Transverse colon (tissue), 4 donors: ENCODE measurements around the gene CDKN1C. TPM values are rescaled to one million over a fixed set of nuclear protein-coding genes. Genes with fewer than 3 reads are reported as not detected.

Experiments used
- DNase-seq: peaks from one replicate; pipeline ENCODE4 v3.0.0-alpha.2; 2019
- H3K27ac ChIP-seq, 4 donors: fragments of 200-600 bp; sonication (generic); 2 replicates each; pipeline ENCODE4 v1.5.1; 2016 to 2018; ENCODE audit warnings: inconsistent platforms in 4 of 4
- H3K27me3 ChIP-seq: fragments of 200-600 bp; sonication (generic); 2 replicates; pipeline ENCODE4 v1.5.1; 2017; ENCODE audit warnings: inconsistent platforms
- H3K36me3 ChIP-seq, 4 donors: fragments of 200-600 bp; sonication (generic); 2 replicates each; pipeline ENCODE4 v1.5.1; 2017 to 2019; ENCODE audit warnings: inconsistent platforms in 4 of 4
- H3K4me1 ChIP-seq, 4 donors: fragments of 200-600 bp; sonication (generic); 2 replicates each; pipeline ENCODE4 v1.5.1; 2017 to 2020; ENCODE audit warnings: inconsistent platforms in 4 of 4
- H3K4me3 ChIP-seq, 4 donors: fragments of 200-600 bp; sonication (generic); 1 replicate in 1 of 4; 2 replicates in 3 of 4; pipeline versions ENCODE4 v1.5.1 to v1.6.1; 2017 to 2019; ENCODE audit warnings: inconsistent platforms in 4 of 4
- H3K9me3 ChIP-seq, 2 donors: fragments of 200-600 bp; sonication (generic); 2 replicates each; pipeline ENCODE4 v1.5.1; 2017 to 2019; ENCODE audit warnings: inconsistent platforms in 2 of 2
- CTCF ChIP-seq, 5 experiments: fragments of 200-600 bp in 3 of 5; fragments of 450-650 bp in 2 of 5; sonication (generic) in 3 of 5; IDR thresholded peaks; 1 replicate in 2 of 5; 2 replicates in 3 of 5; pipeline ENCODE4 v1.5.1; 2016 to 2017; ENCODE audit warnings: antibody characterized with exemption in 5 of 5, inconsistent platforms in 3 of 5, mild to moderate bottlenecking in 2 of 5, moderate library complexity in 1 of 5
- EP300 ChIP-seq: sonication (generic); formaldehyde crosslinking; IDR thresholded peaks from one replicate; pipeline ENCODE4 v1.6.1; 2017; ENCODE audit warnings: antibody characterized with exemption, low read depth
- POLR2A ChIP-seq: fragments of 450-650 bp; IDR thresholded peaks from one replicate; pipeline ENCODE4 v1.6.1; 2016; ENCODE audit warnings: antibody characterized with exemption, mild to moderate bottlenecking, moderate library complexity
- POLR2AphosphoS5 ChIP-seq, 3 donors: sonication (generic); formaldehyde crosslinking; IDR thresholded peaks; one replicate each; pipeline ENCODE4 v1.6.1; 2016; ENCODE audit warnings: antibody characterized with exemption in 3 of 3
- WGBS, 2 donors: methylation state at CpG; one replicate each; pipeline ENCODE4 v1.1.5; 2018; ENCODE audit warnings: low coverage in 1 of 2; 5-methylcytosine and 5-hydroxymethylcytosine counted together
- in situ Hi-C, 4 donors: fragments of 200-750 bp; cut with MboI; loops; one replicate each; pipeline versions ENCODE4 v1.15.0 to v1.15.1; 2017; ENCODE audit warnings: low sequenced_read_pairs in 3 of 4, low pct_ligation_motif_present in 1 of 4, low pct_unique_long_range_greater_than_20kb in 1 of 4
- intact Hi-C: fragments of 100-400 bp; cut with DNase I; formaldehyde crosslinking; loops from one replicate; pipeline ENCODE4 v1.15.1; 2023; ENCODE audit warnings: low total_unique reads
- total RNA-seq, 4 donors: library from RNA; depleted of rRNA; stranded (reverse); fragments of >200 nt; gene quantifications; one replicate each; pipeline ENCODE4 v1.1.0, GENCODE V29; 2016

Gene CDKN1C
- total RNA-seq, 4 donors from 2014 or later: 12.4 to 40.0 (median 27.7) TPM

DNA sequence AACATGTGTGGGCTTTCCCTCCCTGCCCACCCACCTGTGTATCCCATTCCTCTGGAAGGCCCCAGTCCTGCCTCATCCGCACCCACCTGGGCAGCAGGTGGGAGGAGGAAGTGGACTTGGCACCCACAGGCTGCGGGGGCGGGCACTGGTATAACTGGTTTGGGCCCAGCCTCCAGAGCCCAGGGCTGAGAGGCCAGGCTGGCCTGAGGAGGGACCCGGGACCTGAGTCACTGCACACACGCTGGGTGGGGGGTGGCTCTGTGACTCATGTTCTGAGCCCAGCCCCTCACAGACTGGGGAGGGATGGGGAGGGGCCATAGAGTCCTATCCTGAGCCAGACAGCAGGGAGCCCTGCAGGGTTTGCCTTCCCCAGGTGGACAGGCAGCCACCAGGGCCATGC is 26.9 kb upstream of the CDKN1C start:
- whole genome bisulfite sequencing, 2 donors: 70% methylated on average over 2 of the region's 5 CpGs; no CpG with 5 or more reads in 1 of the 2 donors
- Histone ChIP-seq H3K4me3 (no peak overlapping the region), H3K4me1 (peaks cover 21 to 43% (median 35%) of the 10 kb centered on the region in 4 donors), H3K27me3 (no peaks in the 10 kb centered on the region), H3K9me3 (no peaks in the 10 kb centered on the region), H3K27ac (peak overlapping the region; percentile 88 to 94 (median 90)), H3K36me3 (no peaks in the 10 kb centered on the region)
- in situ Hi-C loops (no loop called here), intact Hi-C loops (no loop called here)
- TF ChIP-seq POLR2AphosphoS5 (IDR thresholded peaks at IDR 0.05) (peak; percentile 36 to 88 (median 85)), EP300 (peak; percentile 72), CTCF (IDR thresholded peaks at IDR 0.05) (peak in 1 of 5 experiments; percentile 16), POLR2A (peak; percentile 54)
- DNase-seq: peak; percentile 95

DNA sequence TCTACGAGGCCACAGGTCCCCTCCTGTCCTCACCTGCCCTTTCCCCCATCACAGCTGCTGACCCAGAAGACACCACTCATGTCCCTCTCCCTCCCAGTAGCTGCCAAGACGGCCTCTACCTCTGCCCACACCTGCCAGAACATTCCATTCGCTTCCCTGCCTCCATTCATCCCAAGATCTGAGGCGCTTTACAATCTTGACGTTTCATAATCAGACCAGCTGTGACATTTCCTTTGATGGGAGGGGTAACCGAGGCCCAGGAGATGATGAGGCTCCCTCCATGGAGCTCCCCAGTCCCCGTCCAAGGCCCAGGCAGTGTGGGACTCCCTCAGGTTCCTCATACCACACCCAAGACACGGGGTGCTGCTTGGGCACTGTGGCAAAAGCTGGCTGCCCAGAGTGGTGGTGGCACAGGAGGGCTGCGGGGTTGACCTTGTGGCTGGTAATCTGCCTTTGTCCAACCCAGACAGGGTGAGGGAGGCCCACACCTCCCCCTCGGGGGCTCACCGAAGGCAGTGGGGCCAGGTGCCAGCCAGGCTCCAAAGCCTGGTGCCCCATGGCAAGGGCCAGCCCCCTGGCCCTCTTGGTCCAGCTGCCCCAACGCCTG is 26.3 kb upstream of the CDKN1C start:
- DNase-seq: no peak
- no peaks in the 10 kb centered on the region for H3K27me3 ChIP-seq
- 52% methylated on average over 11 of the region's 12 CpGs; no CpG with 5 or more reads in 1 of the 2 donors for WGBS, 2 donors
- no peaks in the 10 kb centered on the region for H3K9me3 ChIP-seq
- no peak for TF ChIP-seq POLR2AphosphoS5 (IDR thresholded peaks at IDR 0.05)
- TF ChIP-seq CTCF (IDR thresholded peaks at IDR 0.05): no peak
- TF ChIP-seq POLR2A: no peak
- TF ChIP-seq EP300: no peak
- H3K4me3 ChIP-seq: no peak overlapping the region
- H3K4me1 ChIP-seq: peaks cover 21 to 43% (median 35%) of the 10 kb centered on the region in 4 donors
- peak overlapping the region; percentile 88 to 94 (median 90) for H3K27ac ChIP-seq
- H3K36me3 ChIP-seq: no peaks in the 10 kb centered on the region
- in situ Hi-C loops (no loop called here), intact Hi-C loops (no loop called here)

- TF ChIP-seq POLR2AphosphoS5 (IDR thresholded peaks at IDR 0.05) (peak in 1 of 3 donors; percentile 4), EP300 (no peak), POLR2A (no peak)
- intact Hi-C loops (no loop called here), in situ Hi-C loops (no loop called here)
- H3K36me3 ChIP-seq: no peaks in the 10 kb centered on the region
- H3K27me3 ChIP-seq: no peaks in the 10 kb centered on the region
- 59 to 86% methylated on average over 3 to 15 of the region's 18 CpGs for WGBS, 2 donors
- H3K27ac ChIP-seq: peak overlapping the region; percentile 88 to 94 (median 90)
- H3K4me1 ChIP-seq: peaks cover 21 to 43% (median 35%) of the 10 kb centered on the region in 4 donors
- H3K4me3 ChIP-seq: no peak overlapping the region
- no peak for DNase-seq
- no peaks in the 10 kb centered on the region for H3K9me3 ChIP-seq
These were observed 25.7 kb upstream of the CDKN1C start for GRCh38 chr11:2911088-2911784.

DNA sequence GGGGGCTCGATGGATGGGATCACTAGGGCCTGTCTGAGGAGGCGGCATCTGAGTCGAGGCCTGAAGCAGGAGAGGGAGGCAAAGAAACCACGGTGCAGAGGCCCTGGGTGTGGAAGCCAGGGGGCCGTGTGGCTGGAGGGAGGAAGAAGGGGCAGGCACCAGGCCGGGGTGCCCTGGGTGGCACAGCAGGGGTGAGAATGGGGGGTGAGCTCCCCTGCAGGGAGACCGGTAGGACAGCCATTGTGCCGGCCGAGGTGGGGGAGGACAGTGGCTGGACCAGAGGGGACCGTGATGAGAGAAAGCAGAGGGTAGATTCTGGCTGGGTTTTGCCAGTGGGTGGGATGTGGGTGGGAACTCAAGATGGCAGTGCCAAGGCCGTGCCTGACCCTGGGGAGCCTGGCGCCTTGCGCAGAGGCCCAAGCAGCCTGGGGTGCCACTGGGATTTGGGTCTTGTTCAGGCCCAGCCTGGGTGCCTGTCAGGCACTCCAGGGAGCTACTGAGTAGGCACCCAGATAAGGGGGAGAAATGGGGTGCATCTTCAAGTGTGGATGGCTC is 24.9 kb upstream of the CDKN1C start:
- no peak for DNase-seq

More for the DNA sequence above, 24.9 kb upstream of the CDKN1C start:
- H3K27me3 ChIP-seq: no peaks in the 10 kb centered on the region
- H3K4me1 ChIP-seq: peaks cover 21 to 43% (median 36%) of the 10 kb centered on the region in 4 donors
- H3K4me3 ChIP-seq: no peak overlapping the region
- in situ Hi-C loops: no loop called here
- no peak for TF ChIP-seq POLR2A
- TF ChIP-seq POLR2AphosphoS5 (IDR thresholded peaks at IDR 0.05): no peak
- TF ChIP-seq EP300: no peak
- no peak for TF ChIP-seq CTCF (IDR thresholded peaks at IDR 0.05)
- intact Hi-C loops: no loop called here
- no peaks in the 10 kb centered on the region for H3K9me3 ChIP-seq
- WGBS, 2 donors: 92 to 95% methylated on average over 4 to 13 of the region's 13 CpGs
- H3K36me3 ChIP-seq: no peaks in the 10 kb centered on the region
- peak overlapping the region in 3 of 4 donors; percentile 89 to 94 (median 92) for H3K27ac ChIP-seq
